NCI-H345 treated with DMSO at 0.1 percent for 48 hours (cell line): ENCODE data around the gene TK1.
"Not testable (repeated sequence)": the region's sequence is repeated elsewhere in the genome, so short reads cannot be mapped to it uniquely, and the experiment has no call there.

Experiments
- DNase-seq: peaks from one replicate; lab custom pipeline; 2025; ENCODE audit not compliant: unreplicated experiment; lab: John Stamatoyannopoulos, UW

The TK1 gene

GRCh38 chr17:78180083-78180482, 6.8 kb downstream of the TK1 start:
- no peak for DNase-seq

- DNase-seq = no peak
These were observed 7.5 kb downstream of the TK1 start for GRCh38 chr17:78179372-78179771.

GRCh38 chr17:78176548-78177025, 10.3 kb downstream of the TK1 start:
- no peak for DNase-seq

GRCh38 chr17:78175643-78175981, 11.2 kb downstream of the TK1 start:
- DNase-seq = no peak

- DNase-seq = no peak
These were observed 11.8 kb downstream of the TK1 start for GRCh38 chr17:78174870-78175642.

GRCh38 chr17:78174346-78174869, 12.4 kb downstream of the TK1 start:
- DNase-seq = no peak

- no peak for DNase-seq
These were observed 13.6 kb downstream of the TK1 start for GRCh38 chr17:78173097-78173715.

- DNase-seq = peak; percentile 71
These were observed 14.4 kb downstream of the TK1 start for GRCh38 chr17:78172249-78173051.

GRCh38 chr17:78171591-78172248, 15.1 kb downstream of the TK1 start:
- not testable (repeated sequence) for DNase-seq

- no peak for DNase-seq
These were observed 15.9 kb downstream of the TK1 start for GRCh38 chr17:78170692-78171590.

- peak; percentile 69 for DNase-seq
These were observed 17.7 kb downstream of the TK1 start for GRCh38 chr17:78168903-78169793.

GRCh38 chr17:78168242-78168902, 18.5 kb downstream of the TK1 start, which contains the start of gene SYNGR2:
Gene SYNGR2 (plus strand): TSS chr17:78168581. CDS start chr17:78168617, 36 bp downstream.
- peak; percentile 73 for DNase-seq

- DNase-seq = peak; percentile 24
These were observed 20.4 kb downstream of the TK1 start for GRCh38 chr17:78166416-78166815.

- DNase-seq = no peak
These were observed 21.9 kb downstream of the TK1 start for GRCh38 chr17:78164748-78165607.

- no peak for DNase-seq
These were observed 22.7 kb downstream of the TK1 start for GRCh38 chr17:78163881-78164747.

- no peak for DNase-seq
These were observed 27.2 kb downstream of the TK1 start for GRCh38 chr17:78159575-78160158.
